Muscle of back (tissue), 11 donors: ENCODE data around the gene OLIG1. TPM values are rescaled to one million over a fixed set of nuclear protein-coding genes. Genes with fewer than 3 reads are reported as not detected.
A peak's percentile ranks its signal among the peaks of the same experiment; 100 is the strongest.

Experiments
- DNase-seq, 3 donors: peaks; one replicate each; pipeline versions ENCODE4 v3.0.0 to v3.0.0-alpha.2; 2013
- polyA plus RNA-seq, 10 donors: library from polyadenylated mRNA; unstranded; fragments of 120-200 nt; gene quantifications; one replicate each; pipeline ENCODE4 v1.2.1, GENCODE V29; 2013; ENCODE audit not compliant: insufficient read length in 10 of 10

Gene OLIG1
- polyA plus RNA-seq, 10 donors, result 0.20 to 1.4 (median 0.41) TPM; not detected in 2

GRCh38 chr21:33030633-33031032 is 39.3 kb upstream of the OLIG1 start:
- no peak for DNase-seq

- no peak for DNase-seq
Measured at GRCh38 chr21:33031152-33031911, 38.6 kb upstream of the OLIG1 start.

DNA sequence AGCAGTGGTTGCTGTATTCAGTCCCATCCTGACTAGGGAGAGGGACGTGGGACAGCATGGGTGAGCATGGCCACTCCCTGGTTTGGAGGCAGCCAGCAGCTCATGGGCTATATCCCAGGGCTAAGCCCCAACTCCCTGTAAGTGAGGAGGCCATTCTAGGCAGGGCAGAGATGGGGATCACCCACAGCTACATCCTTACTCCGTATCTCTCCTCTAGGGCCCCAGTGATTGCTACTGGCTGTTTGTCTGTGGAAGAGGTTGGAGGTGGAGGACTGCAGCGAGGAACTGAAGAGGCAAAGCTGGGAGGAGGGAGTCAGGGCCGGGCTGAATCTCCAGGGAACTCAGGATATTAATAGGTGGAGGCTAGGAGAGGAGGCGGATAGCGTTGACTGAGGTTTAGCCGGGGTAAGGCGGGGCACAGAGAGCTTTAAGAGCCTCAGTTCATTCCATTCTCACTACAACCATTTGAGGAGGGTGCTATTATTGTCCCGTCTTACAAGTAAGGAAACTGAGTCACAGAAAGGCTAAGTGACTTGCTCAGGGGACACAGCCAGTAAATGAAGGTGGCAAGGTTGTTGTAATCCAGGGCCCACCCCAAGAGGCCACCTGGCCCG is 37.4 kb upstream of the OLIG1 start:
- DNase-seq, result no peak

DNA sequence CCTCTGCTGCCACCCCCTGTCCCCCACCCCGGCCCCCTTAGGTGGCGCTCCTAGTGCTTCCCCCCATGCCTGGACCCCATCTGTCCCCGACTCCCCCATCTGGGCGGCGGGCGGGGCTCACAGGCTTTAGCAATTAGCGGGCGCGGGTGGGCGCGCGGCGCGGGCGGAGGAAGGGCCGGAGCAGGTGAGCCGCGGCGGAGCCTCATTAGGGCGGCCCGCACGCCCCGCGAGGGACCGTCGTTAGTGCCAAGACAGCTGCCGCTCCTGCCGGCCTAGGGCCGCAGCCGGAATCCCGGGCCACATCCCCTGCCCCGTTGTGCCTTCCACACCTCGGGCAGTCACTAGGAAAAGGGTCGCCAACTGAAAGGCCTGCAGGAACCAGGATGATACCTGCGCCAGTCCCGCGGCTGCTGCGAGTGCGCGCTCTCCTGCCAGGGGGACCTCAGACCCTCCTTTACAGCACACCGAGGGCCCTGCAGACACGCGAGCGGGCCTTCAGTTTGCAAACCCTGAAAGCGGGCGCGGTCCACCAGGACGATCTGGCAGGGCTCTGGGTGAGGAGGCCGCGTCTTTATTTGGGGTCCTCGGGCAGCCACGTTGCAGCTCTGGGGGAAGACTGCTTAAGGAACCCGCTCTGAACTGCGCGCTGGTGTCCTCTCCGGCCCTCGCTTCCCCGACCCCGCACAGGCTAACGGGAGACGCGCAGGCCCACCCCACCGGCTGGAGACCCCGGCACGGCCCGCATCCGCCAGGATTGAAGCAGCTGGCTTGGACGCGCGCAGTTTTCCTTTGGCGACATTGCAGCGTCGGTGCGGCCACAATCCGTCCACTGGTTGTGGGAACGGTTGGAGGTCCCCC is 36.6 kb upstream of the OLIG1 start:
- no peak for DNase-seq

GRCh38 chr21:33033961-33034413 is 36.0 kb upstream of the OLIG1 start:
- DNase-seq, result no peak

DNA sequence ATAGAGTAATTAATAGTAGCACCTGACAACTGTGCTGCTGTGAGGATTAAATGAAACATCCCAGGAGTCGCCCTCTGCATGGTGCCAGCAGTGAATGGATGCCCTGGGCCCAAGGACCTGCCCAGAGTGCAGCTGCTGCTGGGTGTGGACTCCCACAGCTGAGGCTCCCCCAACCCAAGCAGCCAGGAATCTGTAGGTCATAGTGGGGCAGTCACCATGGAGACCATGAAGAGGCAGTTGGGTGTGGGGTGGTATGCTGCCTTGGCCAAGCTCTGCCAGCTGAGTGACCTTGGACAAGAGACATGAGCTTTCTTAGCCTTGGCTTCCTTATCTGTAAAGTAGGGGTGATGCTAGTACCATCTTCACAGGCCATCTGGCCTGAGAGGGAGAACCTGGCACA is 34.8 kb upstream of the OLIG1 start:
- DNase-seq, result no peak

GRCh38 chr21:33036430-33037162 is 33.3 kb upstream of the OLIG1 start:
- DNase-seq, result no peak

DNA sequence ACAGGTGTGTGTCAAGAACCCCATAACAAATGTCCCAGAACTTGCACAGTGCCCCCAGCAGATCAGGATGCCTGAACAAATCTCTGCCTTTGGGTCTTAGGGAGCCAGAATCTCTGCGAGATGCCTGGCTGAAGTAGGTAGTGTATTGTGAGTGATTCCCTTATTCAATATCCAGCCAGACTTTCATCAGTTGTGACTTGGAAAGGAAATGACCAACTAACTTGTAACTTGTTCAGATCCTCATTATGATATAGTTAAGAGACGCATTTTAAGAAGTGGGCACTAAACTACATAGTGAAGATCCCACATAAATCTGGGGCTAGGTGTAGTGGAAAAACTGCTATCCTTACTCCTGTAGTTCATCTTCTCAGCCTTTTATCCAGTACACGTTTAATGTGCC is 32.4 kb upstream of the OLIG1 start:
- DNase-seq, result no peak

DNA sequence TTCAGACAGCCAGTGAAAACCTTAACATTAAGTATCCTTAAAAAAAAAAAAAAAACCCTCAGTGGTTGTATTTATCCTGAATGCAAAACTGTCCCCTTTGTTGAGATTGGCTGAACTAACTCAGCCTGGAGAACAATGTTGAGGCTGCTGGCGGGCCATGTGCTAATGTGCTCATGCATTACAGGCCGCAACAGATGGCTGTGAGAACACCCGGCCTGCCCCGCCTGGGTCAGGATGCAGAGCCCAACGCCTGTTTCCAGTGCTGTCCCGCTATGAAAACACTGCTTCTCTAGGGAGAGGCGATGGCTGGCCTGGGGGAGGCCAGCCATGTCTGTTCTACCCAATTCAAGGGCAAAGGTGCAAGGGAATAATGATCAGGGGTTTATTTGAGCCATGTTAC is 30.4 kb upstream of the OLIG1 start:
- no peak for DNase-seq

- no peak for DNase-seq
Measured at GRCh38 chr21:33040215-33040614, 29.7 kb upstream of the OLIG1 start.

DNA sequence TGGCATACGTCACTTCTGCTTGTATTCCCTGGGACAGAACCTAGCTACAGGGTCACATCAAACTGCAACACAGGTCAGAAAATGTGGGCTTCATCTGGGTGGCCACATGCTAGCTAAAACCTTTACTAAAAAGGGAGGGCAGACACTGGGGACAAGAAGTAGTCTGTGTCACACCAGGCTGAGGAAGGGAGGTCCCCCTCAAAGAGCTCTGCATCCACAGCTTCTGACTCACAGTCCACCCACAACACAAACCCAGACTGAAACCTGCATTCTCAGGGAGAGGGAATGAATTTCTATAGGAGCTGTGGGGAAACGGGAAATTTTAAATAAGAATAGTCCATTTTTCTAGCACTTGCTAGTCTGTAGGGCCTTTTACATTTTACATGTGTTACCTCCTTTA is 28.0 kb upstream of the OLIG1 start:
- no peak for DNase-seq

- DNase-seq, result peak in 1 of 3 donors; percentile 81
Measured at GRCh38 chr21:33042812-33043211, 27.1 kb upstream of the OLIG1 start.

DNA sequence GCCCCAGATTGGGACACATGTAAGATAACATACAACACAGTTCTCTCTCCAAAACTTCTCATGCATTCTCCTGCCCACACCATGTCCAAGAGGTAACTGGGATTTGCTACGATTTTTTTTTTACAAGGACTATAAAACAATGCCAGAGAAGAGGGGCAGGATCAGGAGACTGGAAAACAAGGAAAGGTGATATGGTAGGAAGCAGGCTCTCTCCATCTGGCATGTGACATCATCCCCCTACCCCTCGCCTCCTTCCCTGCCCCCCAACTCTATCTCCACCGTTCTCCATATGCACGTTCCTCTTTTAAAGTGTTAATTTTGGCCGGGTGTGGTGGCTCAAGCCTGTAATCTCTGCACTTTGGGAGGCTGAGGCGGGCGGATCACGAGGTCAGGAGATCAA is 23.5 kb upstream of the OLIG1 start:
- no peak for DNase-seq

- DNase-seq, result no peak
Measured at GRCh38 chr21:33047231-33047630, 22.7 kb upstream of the OLIG1 start.

DNA sequence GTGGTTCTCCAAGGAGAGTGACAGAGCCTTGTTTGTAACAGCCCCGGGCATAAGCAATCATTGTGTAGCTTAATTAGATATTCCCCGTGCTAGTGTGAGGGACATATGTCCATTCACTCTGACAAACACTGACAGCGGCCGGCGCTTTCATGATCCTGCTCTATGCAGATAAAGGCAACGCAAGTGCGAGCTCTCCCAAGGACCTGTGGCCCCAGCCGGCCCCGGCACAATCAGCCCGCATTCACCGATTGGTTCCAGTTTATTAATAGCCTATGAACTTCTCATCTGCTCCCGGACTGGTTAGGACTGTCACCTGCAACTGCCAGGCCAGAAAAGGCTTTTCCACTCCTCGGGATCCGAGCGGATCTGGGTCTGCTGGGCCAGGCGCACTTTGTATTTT is 18.0 kb upstream of the OLIG1 start:
- DNase-seq, result no peak

- DNase-seq, result no peak
Measured at GRCh38 chr21:33053951-33054350, 16.0 kb upstream of the OLIG1 start.

GRCh38 chr21:33055991-33056390 is 13.9 kb upstream of the OLIG1 start:
- DNase-seq, result no peak

GRCh38 chr21:33057385-33057940 is 12.5 kb upstream of the OLIG1 start:
- DNase-seq, result no peak

DNA sequence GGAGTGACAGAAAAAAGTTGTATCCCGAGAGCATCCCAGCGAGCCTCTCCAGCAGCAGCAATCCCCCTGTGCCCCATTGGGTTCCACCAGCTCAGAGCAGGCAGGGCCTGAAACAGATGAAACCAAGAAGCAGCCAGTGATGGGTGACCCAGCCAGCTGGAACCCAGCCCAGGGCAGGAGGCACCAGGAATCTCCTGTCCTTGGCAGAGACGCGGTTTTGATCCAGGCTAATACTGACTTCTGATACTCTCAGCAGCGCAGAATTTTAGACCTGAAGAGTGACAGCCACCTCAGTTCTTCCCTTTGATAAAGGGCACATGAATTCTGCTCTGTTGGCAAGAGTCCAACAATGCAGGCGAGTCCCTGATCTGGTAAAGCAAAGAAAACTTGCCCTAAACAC is 11.4 kb upstream of the OLIG1 start:
- DNase-seq, result peak in 1 of 3 donors; percentile 45

DNA sequence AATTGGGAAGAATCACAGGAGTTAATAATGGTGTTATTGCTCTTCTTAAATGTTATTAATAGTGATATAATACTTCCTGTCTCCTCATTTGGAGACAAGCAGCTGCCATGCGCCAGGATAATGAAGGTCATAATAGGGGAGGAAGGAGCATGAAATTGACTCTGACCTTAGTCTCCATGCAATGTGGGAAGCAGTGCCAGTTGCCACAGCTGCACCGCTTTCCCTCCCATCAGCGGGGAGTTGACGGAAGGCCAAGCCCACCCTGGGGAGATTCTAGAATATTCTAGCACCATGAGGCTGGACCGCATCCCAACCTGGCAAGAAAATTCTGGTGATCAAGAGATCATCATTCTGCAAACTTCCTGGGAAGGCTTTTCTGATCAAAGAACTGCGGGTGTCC is 11.0 kb upstream of the OLIG1 start:
- DNase-seq, result peak in 1 of 3 donors; percentile 48

- DNase-seq, result peak in 1 of 3 donors; percentile 41
Measured at GRCh38 chr21:33059380-33059841, 10.5 kb upstream of the OLIG1 start.
